ENCODE measurements around the gene C9. TPM values are rescaled to one million over a fixed set of nuclear protein-coding genes. Genes with fewer than 3 reads are reported as not detected.
A peak's percentile ranks its signal among the peaks of the same experiment; 100 is the strongest.

C9 gene
- total RNA-seq, 1 donor from 2014 or later = not detected

GRCh38 chr5:39376293-39376714, 12.0 kb upstream of the C9 start:
- Mint-ChIP-seq H3K4me3 (ENCODE audit: unreplicated experiment) (no peak overlapping the region), H3K36me3 (ENCODE audit: unreplicated experiment) (no peaks in the 10 kb centered on the region), H3K4me1 (ENCODE audit: low read depth, unreplicated experiment) (no peaks in the 10 kb centered on the region), H3K27me3 (ENCODE audit: unreplicated experiment) (no peaks in the 10 kb centered on the region), H3K9me3 (ENCODE audit: unreplicated experiment) (no peaks in the 10 kb centered on the region), H3K27ac (ENCODE audit: unreplicated experiment) (no peak overlapping the region)
- TF ChIP-seq, protein P1, sequence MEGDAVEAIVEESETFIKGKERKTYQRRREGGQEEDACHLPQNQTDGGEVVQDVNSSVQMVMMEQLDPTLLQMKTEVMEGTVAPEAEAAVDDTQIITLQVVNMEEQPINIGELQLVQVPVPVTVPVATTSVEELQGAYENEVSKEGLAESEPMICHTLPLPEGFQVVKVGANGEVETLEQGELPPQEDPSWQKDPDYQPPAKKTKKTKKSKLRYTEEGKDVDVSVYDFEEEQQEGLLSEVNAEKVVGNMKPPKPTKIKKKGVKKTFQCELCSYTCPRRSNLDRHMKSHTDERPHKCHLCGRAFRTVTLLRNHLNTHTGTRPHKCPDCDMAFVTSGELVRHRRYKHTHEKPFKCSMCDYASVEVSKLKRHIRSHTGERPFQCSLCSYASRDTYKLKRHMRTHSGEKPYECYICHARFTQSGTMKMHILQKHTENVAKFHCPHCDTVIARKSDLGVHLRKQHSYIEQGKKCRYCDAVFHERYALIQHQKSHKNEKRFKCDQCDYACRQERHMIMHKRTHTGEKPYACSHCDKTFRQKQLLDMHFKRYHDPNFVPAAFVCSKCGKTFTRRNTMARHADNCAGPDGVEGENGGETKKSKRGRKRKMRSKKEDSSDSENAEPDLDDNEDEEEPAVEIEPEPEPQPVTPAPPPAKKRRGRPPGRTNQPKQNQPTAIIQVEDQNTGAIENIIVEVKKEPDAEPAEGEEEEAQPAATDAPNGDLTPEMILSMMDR (IDR thresholded peaks at IDR 0.05; ENCODE audit: partially characterized antibody, unreplicated experiment) = peak; percentile 83
- peak; percentile 21 for DNase-seq

GRCh38 chr5:39373791-39374190, 9.5 kb upstream of the C9 start:
- Mint-ChIP-seq H3K4me1 (ENCODE audit: low read depth, unreplicated experiment) (no peaks in the 10 kb centered on the region), H3K9me3 (ENCODE audit: unreplicated experiment) (no peaks in the 10 kb centered on the region), H3K27ac (ENCODE audit: unreplicated experiment) (no peak overlapping the region), H3K4me3 (ENCODE audit: unreplicated experiment) (no peak overlapping the region), H3K36me3 (ENCODE audit: unreplicated experiment) (no peaks in the 10 kb centered on the region), H3K27me3 (ENCODE audit: unreplicated experiment) (no peaks in the 10 kb centered on the region)
- no peak for DNase-seq
- TF ChIP-seq, protein P1 (IDR thresholded peaks at IDR 0.05; ENCODE audit: partially characterized antibody, unreplicated experiment) = no peak

DNA sequence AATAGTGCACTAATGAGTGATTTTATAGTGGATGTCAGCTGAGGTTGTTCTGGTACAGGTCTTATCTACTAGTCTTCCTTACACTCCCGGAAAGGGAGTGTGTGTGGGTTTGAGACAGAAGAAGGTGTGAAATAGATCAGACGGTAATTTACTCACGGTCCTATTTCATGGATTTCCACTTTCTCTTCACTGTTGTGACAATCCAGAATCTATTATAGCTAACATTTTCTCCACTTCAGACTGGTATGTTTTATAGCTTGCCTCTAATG, 7.0 kb upstream of the C9 start:
- TF ChIP-seq, protein P1 (IDR thresholded peaks at IDR 0.05; ENCODE audit: partially characterized antibody, unreplicated experiment) = no peak
- Mint-ChIP-seq H3K4me3 (ENCODE audit: unreplicated experiment) (no peak overlapping the region), H3K9me3 (ENCODE audit: unreplicated experiment) (no peaks in the 10 kb centered on the region), H3K36me3 (ENCODE audit: unreplicated experiment) (no peaks in the 10 kb centered on the region), H3K27me3 (ENCODE audit: unreplicated experiment) (no peaks in the 10 kb centered on the region), H3K27ac (ENCODE audit: unreplicated experiment) (no peak overlapping the region), H3K4me1 (ENCODE audit: low read depth, unreplicated experiment) (no peaks in the 10 kb centered on the region)
- DNase-seq = no peak

DNA sequence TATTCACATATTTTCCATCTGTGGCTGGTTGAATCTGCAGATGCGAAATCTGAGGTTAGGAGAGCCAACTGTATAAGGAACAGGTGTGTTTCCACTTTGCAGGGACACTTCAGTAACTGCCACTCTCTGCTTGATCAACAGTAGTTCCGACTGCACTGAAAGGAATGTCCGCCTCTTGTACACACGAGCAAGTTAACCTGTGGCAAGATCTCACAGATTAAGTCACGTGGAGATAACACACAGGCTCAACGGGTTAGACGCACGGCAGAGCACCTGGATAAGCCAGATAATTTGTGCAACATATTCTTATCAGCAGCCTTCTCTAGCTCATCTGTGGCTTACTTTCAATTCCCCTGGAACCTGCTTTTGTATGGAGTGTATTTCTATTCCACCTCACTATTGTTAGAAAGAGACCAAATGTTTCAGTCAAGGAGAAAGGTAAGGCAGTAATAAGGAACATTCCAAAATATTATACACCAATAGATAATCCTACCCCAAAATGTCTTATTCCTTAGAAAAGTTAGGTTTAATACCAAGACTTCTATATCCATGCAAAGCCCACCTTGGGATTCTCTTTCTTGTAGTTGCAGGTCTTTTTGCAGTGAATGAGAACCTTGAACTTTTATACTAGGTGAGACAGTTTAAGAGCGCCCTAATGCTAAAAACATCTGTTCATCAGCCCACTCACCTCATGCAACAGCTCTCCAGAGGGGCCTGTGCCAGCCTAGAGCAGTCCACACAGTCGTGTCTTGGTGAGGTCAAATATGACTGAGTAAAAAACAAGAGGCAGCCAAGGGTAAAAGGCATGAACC, 6.5 kb upstream of the C9 start:
- Mint-ChIP-seq H3K4me1 (ENCODE audit: low read depth, unreplicated experiment) (no peaks in the 10 kb centered on the region), H3K36me3 (ENCODE audit: unreplicated experiment) (no peaks in the 10 kb centered on the region), H3K27me3 (ENCODE audit: unreplicated experiment) (no peaks in the 10 kb centered on the region), H3K9me3 (ENCODE audit: unreplicated experiment) (no peaks in the 10 kb centered on the region), H3K4me3 (ENCODE audit: unreplicated experiment) (no peak overlapping the region), H3K27ac (ENCODE audit: unreplicated experiment) (no peak overlapping the region)
- no peak for DNase-seq
- TF ChIP-seq, protein P1 (IDR thresholded peaks at IDR 0.05; ENCODE audit: partially characterized antibody, unreplicated experiment) = no peak

- no peaks in the 10 kb centered on the region for H3K27me3 Mint-ChIP-seq (ENCODE audit: unreplicated experiment)
- no peak overlapping the region for H3K4me3 Mint-ChIP-seq (ENCODE audit: unreplicated experiment)
- H3K36me3 Mint-ChIP-seq (ENCODE audit: unreplicated experiment) = no peaks in the 10 kb centered on the region
- H3K4me1 Mint-ChIP-seq (ENCODE audit: low read depth, unreplicated experiment) = no peaks in the 10 kb centered on the region
- no peak overlapping the region for H3K27ac Mint-ChIP-seq (ENCODE audit: unreplicated experiment)
- H3K9me3 Mint-ChIP-seq (ENCODE audit: unreplicated experiment) = no peaks in the 10 kb centered on the region
- TF ChIP-seq, protein P1 (IDR thresholded peaks at IDR 0.05; ENCODE audit: partially characterized antibody, unreplicated experiment) = no peak
- no peak for DNase-seq
Measured at GRCh38 chr5:39369123-39369815, 5.0 kb upstream of the C9 start.
